Measurements from ENCODE around the gene ZNF799.
"Not testable (repeated sequence)": the region's sequence is repeated elsewhere in the genome, so short reads cannot be mapped to it uniquely, and the experiment has no call there.

Gene ZNF799

DNA sequence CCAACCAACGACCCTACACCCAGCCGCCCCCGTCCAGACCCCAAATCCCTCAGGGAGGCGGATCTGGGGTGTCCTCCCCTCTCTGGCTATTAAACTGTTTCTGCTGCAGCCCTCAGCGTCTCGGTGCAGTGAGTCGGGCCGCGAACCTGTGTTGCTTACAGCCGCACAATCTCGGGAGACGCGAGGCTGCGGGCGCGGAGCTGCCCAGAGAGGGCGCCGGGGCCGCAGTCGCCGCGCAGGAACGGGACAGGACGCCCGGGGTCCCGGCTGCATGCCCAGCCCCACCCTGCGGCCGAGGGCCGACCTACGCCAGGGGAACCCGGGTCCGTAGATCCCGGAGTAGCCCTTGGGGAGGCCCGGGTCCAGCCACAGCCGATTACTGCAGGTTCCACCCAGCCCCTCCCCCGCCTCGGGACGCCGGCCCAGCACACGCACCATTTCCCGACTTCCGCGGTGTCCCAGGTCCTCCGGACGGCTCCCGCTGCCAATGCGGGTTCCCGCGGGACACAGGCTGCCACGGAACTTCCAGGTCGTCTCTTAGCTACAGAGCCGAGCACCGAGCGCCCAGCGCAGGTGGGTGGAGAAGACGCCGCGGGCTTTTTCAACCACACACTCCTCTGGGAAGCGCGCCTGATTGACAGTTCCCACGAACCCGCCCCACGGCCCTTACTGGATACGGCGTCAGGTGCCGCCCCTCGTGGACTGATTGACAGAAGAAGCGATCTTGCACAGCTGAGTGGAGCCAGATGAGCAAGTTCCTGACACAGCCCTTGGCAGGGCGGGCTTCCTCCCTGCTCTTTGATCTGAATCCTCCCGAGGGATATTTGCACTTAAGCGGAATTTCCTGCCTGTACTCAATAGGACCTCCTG is at the start of gene ZNF799:
Gene ZNF799 (minus strand): TSS at position 639 of the 870 bp plus-strand sequence. CDS start 201 bp downstream, at position 438.
- DNase-seq, result peak; percentile 79

DNA sequence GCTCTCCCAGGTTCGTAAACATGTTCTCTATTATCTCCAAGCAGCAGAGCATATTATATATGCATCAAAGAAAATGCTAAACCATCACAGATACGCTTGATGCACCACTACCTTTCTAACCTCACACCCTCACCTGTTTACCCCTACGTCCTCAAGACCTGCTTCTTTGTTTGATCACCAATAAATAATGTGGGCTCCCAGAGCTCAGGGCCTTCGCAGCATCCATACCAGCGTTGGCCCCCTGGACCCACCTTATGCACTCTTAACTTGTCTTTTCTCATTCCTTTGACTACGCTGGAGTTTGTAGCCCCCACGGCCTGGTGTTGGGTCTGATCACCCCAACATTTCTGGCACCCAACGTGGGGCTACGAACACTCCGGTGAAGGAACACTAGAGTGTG is 49.8 kb upstream of the ZNF799 start:
- no peak for DNase-seq

DNA sequence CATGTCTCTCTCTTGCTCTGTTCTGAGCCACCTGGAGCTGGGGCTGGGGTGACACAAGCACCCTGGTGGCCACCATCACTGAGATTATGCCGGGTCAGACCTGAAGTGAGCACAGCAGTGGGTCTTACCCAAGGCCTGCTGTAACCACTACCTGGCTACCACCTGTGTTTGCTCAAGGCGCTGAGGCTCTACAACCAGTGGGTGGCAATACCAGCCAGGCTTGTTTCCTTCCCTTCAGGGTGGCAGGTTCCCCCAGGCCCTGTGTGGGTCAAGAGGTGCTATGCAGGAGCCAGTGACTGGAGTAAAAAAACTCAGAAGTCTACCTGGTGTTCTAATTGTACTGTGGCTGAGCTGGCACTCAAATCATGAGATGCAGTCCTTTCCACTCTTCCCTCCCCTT is 47.7 kb upstream of the ZNF799 start:
- no peak for DNase-seq

DNA sequence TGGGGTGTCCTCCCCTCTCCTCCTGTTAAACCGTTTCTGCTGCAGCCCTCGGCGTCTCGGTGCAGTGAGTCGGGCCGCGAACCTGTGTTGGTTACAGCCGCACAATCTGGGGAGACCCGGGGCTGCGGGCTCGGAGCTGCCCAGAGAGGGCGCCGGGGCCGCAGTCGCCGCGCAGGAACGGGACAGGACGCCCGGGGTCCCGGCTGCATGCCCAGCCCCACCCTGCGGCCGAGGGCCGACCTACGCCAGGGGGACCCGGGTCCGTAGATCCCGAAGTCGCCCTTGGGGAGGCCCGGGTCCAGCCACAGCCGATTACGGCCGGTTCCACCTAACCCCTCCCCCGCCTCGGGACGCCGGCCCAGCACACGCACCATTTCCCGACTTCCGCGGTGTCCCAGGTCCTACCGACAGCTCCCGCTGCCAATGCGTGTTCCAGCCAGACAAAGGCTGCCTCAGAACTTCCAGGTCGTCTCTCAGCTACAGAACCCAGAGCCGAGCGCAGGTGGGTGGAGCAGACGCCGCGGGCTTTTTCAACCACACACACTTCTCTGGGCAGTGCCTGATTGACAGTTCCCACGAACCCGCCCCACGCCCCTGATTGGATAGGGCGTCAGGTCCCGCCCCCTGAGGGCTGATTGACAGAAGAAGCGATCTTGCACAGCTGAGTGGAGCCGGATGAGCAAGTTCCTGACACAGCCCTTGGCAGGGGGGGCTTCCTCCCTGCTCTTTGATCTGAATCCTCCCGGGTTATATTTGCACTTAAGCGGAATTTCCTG is 39.7 kb upstream of the ZNF799 start, which contains the start of gene ZNF443:
Gene ZNF443 (minus strand): TSS at position 481 of the 776 bp plus-strand sequence. CDS start 107 bp downstream, at position 374.
- DNase-seq, result peak; percentile 94

DNA sequence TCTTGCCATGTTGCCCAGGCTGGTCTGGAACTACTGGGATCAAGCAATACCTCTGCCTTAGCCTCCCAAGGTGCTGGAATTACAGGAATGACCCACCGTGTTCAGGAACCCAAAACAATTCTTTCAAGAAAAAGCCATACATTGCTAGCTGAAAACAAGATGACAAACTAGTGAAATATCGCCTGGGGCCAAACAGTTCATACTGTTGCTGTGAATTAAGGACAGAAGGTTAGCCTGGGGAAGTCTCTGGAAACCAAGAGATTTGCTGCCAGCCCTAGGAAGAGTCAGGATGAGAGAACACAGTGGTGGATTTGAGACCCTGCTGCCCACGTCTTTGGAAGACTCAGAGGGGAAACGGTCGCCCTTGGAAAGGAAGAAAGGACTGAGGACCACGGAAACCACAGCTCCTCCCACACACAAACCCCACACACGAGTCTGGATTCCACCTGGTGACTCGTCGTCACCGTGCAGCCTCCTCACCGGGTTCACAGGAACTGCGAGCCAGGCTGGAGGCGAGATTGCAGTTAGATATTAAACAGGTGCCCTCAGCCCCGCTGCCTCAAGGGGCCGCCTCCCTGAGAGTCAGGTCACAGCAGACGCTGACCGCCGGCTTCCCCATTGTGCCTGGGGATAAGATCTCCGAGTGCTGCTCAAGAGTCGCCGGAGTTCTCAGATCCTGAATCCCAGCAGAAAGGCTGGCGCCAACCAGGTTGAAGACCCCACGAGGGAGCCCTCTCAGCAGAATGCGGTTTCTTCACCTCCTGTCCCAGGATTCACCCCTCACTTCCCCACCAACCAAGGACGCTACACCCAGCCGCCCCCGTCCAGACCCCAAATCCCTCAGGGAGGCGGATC is 38.8 kb upstream of the ZNF799 start:
- DNase-seq, result not testable (repeated sequence)

DNA sequence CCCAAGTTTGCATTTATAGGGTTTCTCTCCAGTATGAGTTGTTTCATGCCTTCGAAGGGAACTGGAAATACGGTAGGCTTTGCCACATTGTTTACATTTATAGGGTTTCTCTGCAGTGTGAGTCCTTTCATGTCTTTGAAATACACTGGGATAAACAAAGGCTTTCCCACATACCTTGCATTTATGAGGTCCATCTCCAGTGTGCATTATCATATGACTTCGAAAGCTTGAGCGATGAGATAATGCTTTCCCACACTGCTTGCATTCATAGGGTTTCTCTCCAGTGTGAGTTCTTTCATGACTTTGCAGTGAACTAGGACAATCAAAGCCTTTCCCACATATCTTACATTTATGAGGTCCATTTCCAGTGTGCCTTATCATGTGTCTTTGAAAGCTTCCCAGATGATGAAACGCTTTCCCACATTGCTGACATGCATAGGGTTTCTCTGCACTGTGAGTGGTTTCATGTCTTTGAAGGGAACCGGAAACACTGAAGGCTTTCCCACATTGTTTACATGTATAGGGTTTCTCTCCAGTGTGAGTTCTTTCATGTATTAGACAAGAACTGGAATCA is 29.7 kb upstream of the ZNF799 start:
- DNase-seq, result not testable (repeated sequence)

DNA sequence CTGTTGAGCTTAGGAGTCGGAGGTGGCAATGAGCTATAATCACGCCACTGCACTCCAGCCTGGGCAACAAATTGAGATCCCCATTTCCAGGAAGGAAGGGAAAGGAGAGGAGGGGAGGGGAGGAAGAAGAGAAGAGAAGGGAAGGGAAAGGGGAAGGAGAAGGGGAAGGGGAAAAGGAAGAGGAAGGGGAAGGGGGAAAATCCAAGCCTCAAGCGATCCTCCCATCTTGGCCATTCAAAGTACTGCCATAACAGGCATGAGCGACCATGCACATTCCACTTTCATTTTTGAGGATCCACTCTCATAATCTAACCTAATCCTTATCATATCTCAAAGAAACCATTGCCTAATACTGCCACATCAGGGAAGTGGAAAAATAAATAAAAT is 24.8 kb upstream of the ZNF799 start:
- no peak for DNase-seq

DNA sequence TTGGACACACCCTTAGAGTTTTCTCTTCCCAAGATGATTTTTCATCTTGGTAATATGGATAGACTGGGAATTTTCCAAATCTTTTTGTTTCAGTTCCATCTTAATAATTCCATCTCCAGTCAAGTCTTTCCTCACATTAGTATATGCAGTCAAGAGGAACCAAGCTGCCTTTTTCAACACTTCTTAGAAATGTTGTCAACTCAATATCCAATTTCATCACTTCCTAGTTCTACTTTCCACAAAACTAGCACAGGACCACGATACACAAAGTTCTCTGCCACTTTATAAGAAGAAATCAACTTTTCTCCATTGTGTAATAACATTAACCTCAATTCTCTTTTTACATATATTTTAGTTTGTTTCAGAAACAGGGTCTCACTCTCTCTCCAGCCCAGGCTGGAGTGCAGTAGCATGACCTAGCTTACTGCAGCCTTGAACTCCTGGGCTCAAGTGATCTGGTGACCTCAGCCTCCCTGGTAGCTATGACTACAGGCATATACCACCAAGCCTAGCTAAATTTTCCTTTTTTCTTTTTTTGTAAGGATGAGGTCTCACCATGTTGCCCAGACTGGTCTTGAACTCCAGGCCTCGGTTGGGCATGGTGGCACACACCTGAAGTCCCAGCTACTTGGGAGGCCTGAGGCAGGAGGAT is 24.3 kb upstream of the ZNF799 start:
- DNase-seq, result no peak

DNA sequence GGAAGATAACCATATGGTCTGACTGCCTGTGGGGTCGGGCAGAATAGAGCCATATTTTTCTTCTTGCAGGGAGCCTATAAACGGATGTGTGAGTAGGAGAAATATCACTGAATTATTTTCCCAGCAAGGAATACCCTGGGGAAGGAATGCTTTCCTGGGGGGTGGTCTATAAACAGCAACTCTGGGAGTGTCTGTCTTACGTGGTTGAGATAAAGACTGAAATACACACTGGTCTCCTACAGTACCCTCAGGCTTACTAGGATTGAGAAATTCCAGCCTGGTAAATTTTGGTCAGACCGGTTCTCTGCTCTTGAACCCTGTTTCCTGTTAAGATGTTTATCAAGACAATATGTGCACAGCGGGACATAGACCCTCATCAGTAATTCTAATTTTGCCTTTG is 16.2 kb upstream of the ZNF799 start:
- DNase-seq, result not testable (repeated sequence)

DNA sequence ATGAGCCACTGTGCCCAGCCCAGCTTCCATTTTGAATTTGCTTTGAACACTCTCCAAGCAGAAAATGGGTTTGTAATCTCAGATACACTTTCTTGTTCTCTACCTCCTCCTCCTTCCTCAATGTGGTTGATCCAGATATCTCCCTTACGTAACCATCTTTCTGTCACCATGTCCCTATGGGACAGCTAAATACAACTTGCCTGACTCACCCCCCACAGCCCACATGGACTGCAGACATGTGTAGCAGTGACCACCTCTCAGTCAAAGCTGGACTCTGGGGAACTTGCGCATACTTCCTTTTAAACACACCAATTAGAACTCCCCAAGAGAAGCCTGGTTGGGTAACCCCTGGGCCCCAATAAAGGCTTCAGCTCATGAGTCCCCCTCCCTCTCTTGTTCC is 10.8 kb upstream of the ZNF799 start:
- DNase-seq, result no peak

DNA sequence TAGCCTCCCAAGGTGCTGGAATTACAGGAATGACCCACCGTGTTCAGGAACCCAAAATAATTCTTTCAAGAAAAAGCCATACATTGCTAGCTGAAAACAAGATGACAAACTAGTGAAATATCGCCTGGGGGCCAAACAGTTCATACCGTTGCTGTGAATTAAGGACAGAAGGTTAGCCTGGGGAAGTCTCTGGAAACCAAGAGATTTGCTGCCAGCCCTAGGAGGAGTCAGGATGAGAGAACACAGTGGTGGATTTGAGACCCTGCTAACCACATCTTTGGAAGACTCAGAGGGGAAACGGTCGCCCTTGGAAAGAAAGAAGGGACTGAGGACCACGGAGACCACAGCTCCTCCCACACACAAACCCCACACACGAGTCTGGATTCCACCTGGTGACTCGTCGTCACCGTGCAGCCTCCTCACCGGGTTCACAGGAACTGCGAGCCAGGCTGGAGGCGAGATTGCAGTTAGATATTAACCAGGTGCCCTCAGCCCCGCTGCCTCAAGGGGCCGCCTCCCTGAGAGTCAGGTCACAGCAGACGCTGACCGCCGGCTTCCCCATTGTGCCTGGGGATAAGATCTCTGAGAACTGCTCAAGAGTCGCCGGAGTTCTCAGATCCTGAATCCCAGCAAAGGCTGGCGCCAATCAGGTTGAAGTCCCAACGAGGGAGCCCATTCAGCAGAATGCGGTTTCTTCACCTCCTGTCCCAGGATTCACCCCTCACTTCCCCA is 1.0 kb downstream of the ZNF799 start:
- not testable (repeated sequence) for DNase-seq

DNA sequence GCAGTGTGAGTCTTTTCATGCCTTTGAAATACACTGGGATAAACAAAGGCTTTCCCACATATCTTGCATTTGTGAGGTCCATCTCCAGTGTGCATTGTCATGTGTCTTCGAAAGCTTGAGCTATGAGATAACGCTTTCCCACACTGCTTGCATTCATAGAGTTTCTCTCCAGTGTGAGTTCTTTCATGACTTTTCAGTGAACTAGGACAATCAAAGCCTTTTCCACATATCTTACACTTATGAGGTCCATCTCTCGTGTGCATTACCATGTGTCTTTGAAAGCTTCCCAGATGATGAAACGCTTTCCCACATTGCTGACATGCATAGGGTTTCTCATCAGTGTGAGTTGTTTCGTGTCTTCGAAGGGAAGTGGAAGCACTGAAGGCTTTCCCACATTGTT is 9.9 kb downstream of the ZNF799 start:
- DNase-seq, result not testable (repeated sequence)

DNA sequence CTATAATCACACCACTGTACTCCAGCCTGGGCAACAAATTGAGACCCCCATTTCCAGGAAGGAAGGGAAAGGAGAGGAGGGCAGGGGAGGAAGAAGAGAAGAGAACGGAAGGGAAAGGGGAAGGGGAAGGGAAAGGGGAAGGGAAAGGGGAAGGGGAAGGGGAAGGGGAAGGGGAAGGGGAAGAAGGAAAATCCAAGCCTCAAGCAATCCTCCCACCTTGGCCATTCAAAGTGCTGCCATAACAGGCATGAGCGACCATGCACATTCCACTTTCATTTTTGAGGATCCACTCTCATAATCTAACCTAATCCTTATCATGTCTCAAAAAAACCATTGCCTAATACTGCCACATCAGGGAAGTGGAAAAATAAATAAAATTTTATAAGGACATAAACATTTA is 14.7 kb downstream of the ZNF799 start:
- DNase-seq, result not testable (repeated sequence)

DNA sequence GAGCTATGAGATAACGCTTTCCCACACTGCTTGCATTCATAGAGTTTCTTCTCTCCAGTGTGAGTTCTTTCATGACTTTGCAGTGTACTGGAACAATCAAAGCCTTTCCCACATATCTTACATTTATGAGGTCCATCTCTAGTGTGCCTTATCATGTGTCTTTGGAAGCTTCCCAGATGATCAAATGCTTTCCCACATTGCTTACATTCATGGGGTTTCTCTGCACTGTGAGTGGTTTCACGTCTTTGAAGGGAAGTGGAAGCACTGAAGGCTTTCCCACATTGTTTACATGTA is 20.7 kb downstream of the ZNF799 start:
- DNase-seq, result no peak

DNA sequence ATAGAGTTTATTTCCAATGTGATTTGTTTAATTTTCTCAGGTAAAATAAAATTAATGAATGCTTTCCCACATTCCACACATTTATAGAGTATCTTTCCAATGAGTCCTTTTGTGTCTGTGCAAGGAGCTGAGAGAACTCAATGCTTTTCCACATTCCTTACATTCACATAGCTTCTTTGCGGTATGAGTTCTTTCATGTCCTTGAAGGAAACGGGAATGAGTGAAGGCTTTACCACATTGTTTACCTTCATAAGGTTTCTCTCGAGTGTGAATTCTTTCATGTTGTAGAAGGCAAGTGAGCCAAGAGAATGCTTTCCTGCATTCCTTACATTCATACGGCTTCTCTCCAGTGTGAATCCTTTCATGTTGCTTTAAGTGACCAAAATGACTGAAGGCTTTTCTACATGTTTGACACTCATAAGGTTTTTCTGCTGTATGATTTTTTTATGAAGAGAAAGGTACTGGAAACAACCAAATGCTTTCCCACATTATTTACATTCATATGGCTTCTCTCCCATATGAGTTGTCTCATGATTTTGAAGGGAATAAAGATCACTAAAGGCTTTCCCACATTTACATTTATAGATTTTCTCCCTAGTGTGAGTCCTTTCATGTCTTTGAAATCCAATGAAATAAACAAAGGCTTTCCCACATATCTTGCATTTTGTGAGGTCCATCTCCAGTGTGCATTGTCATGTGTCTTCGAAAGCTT is 21.2 kb downstream of the ZNF799 start:
- DNase-seq, result no peak

DNA sequence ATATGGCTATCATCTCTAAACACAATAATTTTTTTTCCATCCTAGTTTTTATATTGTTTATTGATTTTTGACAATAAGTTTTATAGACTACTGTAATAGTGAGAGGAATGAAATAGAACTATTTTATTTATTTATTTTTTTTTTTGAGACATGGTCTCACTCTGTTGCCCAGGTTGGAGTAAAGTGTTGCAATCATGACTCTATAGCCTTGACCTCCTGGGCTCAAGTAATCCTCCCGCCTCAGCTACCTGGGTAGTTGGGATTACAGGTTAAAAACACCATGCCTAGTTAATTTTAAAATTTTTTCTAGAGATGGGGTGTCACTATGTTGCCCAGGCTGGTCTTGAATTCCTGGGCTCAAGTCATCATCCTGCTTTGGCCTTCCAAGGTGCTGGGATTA is 27.0 kb downstream of the ZNF799 start:
- no peak for DNase-seq

DNA sequence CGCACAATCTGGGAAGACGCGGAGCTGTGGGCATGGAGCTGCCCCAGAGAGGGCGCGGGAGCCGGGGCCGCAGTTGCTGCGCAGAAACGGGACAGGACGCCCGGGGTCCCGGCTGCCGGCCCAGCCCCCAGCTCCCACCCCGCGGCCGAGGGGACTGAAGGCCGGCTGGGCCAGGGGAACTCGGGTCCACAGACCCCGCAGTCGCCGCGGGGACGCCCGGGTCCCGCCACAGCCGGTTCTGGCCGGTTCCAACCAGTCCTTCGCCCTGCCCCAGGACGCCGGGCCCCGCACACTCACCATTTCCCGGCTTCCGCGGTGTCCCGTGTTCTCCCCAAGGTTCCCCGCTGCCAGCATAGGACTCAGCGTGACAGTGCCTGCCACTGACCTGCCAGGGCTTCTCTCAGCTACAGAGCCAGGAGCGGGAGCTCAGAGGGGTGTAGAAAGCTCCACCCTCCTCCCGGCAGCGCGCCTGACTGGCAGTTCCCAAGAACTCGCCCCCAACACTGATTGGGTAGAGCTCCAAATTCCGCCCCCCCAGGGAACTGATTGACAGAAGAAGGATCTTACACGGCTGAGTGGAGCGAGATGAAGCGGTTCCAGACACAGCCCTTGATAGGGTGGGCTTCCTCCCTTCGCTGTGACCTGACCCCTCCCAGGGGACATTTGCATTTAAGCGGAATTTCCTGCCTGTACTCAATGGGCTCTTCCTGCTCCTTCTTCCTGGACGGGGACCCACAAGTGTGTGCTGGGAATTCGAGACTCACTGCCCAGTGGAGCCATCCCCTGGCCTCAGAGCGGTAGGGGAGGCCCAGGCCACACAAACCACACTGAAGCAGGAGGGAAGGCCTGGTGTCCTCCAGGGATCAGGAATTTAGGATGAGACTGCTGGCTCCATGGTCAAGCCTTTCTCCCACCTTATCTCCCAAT is 35.6 kb downstream of the ZNF799 start, which contains the start of gene ZNF442:
Gene ZNF442 (minus strand): TSS at position 448 of the 927 bp plus-strand sequence. CDS start 2,052 bp downstream, outside the sequence.
- DNase-seq, result no peak

DNA sequence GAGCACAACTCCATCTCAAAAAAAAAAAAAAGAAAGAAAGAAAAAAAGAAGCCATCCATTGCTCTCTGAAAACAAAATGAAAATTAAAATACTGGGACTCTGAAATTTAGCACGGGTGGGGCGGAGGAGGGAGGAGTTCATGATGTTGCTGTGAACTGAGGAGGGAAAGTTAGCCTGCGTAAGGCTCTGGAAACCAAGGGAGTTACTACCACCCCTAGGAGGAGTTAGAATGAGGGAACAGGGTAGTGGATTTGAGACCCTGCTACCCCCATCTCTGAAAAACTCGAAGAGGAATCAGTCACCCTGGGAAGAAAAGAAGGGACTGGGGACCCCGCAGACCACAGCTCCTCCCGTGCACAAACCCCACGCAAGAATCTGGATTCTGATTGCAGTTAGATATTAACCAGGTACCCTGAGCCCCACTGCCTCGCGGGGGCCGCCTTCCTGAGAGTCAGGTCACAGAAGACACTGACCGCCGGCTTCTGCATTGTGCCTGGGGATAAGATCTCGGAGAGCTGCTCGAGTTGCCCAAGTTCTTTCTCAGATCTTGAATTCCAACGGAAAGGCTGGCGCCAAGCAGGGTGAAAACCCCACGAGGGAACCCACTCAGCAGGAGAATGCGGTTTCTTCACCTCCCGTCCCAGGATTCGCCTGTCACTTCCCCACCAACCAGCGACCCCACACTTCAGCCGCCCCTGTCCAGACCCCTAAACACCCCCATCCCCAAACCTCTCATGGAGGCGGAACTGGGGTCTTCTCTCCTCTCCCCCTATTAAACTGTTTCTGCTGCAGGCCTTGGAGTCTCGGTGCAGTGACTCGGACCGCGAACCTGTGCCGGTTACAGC is 36.5 kb downstream of the ZNF799 start:
- no peak for DNase-seq

DNA sequence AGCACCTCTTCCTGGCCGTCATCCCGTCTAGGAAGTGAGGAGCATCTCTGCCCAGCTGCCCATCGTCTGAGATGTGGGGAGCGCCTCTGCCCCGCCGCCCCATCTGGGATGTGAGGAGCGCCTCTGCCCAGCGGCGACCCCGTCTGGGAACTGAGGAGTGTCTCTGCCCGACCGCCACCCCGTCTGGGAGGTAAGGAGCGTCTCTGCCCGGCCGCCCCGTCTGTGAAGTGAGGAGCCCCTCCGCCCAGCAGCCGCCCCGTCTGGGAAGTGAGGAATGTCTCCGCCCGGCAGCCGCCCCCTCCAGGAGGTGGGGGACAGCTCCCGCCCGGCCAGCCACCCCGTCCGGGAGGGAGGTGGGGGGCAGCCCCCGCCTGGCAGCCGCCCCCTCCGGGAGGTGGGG is 38.8 kb downstream of the ZNF799 start:
- DNase-seq, result not testable (repeated sequence)

Data from NCI-H1694 (cell line).